Dermis blood vessel endothelial cell (primary cell): Measurements from ENCODE around the gene FA2H. TPM values are rescaled to one million over a fixed set of nuclear protein-coding genes. Genes with fewer than 3 reads are reported as not detected.
A peak's percentile ranks its signal among the peaks of the same experiment; 100 is the strongest.
"Not testable (repeated sequence)": the region's sequence is repeated elsewhere in the genome, so short reads cannot be mapped to it uniquely, and the experiment has no call there.

Experiments used
- DNase-seq: peaks from one replicate; pipeline ENCODE4 v3.0.0; 2010
- total RNA-seq: library from RNA; depleted of rRNA; stranded (reverse); fragments of >200 nt; gene quantifications from 2 replicates; pipeline ENCODE4 v1.2.3, GENCODE V29; 2014

Gene FA2H
- not detected in 2 replicates for total RNA-seq

- peak; percentile 48 for DNase-seq
Observed at GRCh38 chr16:74774223-74775139, at the start of gene FA2H. TSS of gene FA2H (minus strand) at chr16:74774820. CDS start at chr16:74774755, 65 bp downstream.

GRCh38 chr16:74817851-74818250, 43.2 kb upstream of the FA2H start:
- no peak for DNase-seq

DNA sequence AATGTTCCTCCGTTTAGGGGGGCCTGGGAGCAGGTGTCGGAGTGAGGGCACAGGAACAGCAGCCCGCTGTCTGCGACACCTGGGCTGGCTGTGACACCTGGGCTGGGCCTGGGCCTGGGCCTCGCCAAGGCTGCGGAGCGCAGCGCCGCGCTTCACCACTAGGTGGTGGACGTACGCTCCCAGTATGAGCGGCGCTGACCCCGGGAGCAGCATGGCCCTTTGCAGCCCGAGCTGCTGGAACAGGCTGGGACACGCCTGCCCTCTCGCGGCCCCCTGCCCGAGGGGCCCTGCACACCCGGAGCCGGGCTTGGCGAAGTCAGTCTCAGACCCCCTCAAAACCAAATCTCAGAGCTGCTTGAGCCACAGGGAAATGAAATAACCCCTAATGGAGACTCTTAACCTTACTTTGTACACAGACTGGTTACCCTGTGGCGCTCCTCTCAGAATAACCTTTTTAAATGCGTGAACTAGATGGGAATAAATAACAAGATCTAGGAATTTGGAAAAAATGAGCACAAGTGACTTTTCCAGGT, 38.6 kb upstream of the FA2H start:
- peak; percentile 84 for DNase-seq

DNA sequence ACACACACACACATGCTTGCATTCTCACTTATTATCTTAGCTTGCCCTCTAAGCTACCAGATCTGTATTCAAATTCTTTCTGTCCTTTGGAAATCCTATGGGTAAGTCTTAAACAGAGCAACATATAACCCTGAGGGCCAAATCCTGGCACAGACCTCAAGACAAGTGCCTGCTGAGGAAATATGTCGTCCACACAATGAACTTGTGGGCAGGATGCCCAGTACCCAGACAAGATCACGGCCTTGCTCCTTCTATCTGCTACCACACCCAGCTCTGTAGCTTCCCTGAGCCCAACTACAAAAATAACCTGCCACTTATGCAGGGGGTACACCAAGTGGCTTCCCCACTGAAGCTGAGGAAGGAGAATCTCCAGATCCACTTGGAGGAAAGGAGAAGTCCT, 37.3 kb upstream of the FA2H start:
- DNase-seq: peak; percentile 7

- not testable (repeated sequence) for DNase-seq
Observed at GRCh38 chr16:74811216-74811615, 36.6 kb upstream of the FA2H start.

- DNase-seq: no peak
Observed at GRCh38 chr16:74807052-74807646, 32.5 kb upstream of the FA2H start.

- DNase-seq: no peak
Observed at GRCh38 chr16:74800216-74800871, 25.7 kb upstream of the FA2H start.

DNA sequence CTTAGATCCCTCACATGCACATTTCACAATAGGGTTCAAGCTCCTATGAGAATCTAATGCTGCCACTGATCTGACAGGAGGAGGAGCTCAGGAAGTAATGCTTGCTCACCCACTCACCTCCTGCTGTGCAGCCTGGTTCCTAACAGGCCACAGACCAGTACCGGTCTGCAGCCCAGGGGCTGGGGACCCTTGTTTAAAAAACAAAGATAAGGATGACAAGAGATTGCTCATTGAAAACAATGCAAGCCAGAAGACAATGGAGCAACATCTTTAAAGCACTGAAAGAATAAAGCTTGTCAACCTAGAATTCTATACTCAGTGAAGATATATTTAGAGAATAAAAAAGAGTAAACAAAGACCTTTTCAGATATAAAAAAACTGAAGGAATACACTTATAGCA, 22.8 kb upstream of the FA2H start:
- DNase-seq: no peak

- DNase-seq: no peak
Observed at GRCh38 chr16:74795104-74795503, 20.5 kb upstream of the FA2H start.

- DNase-seq: no peak
Observed at GRCh38 chr16:74794668-74795067, 20.0 kb upstream of the FA2H start.

GRCh38 chr16:74793571-74793970, 19.0 kb upstream of the FA2H start:
- no peak for DNase-seq

DNA sequence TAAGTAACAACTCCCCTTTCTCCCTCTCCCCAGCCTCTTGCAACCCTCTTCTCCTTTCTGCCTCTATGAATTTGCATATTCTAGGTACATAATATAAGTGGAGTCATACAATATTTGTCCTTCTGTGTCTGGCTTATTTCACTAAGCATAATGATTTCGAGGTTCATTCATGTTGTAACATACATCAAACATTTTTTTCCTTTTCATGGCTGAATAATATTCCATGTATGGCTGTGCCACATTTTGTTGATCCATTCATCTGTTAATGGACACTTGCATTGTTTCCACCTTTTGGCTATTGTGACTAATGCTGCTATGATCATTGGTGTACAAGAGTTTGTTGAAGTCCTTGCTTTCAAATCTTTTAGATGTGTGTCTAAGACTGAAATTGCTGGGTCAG, 17.6 kb upstream of the FA2H start:
- no peak for DNase-seq

GRCh38 chr16:74791749-74792148, 17.1 kb upstream of the FA2H start:
- not testable (repeated sequence) for DNase-seq

GRCh38 chr16:74788108-74788507, 13.5 kb upstream of the FA2H start:
- DNase-seq: no peak

GRCh38 chr16:74785031-74785430, 10.4 kb upstream of the FA2H start:
- DNase-seq: no peak

DNA sequence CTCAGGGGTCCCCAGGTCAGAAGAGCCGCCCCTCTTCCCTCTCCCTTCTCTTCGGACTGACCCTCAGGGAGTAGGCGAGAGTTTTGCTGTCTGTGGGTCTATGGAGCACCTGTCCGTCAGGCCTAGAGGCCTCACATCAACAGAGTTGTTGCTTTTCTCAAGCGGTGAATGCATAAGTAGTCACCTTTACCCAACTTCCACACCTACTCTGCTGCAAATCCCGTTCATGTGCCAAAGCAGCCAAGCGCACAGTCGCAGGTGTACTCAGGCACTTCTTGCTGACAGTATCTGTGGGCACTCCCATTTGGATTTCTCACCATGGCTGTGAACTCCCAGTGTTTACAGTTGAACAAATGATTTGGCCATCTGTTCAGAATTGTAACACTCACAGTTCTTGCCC, 4.0 kb upstream of the FA2H start:
- DNase-seq: no peak

DNA sequence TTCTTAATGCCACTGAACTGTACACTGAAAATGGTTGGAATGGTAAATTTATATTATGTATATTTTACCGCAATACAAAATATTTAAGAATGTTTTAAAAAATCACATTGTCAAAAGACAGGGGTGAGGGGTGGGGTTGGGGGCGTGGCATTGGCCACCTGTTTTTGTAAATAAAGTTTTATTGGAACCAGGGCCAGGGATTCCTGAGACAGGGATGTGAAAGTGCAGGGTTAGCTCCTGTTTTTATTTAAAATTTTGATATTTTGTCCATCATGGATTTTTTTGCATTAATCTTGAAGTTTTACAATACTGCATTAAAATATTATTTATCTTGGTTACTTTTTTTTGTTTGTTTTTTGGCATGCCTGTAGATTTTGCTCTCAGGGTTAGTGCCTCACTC, 2.3 kb upstream of the FA2H start:
- DNase-seq: no peak

- no peak for DNase-seq
Observed at GRCh38 chr16:74775255-74775654, 635 bp upstream of the FA2H start.

DNA sequence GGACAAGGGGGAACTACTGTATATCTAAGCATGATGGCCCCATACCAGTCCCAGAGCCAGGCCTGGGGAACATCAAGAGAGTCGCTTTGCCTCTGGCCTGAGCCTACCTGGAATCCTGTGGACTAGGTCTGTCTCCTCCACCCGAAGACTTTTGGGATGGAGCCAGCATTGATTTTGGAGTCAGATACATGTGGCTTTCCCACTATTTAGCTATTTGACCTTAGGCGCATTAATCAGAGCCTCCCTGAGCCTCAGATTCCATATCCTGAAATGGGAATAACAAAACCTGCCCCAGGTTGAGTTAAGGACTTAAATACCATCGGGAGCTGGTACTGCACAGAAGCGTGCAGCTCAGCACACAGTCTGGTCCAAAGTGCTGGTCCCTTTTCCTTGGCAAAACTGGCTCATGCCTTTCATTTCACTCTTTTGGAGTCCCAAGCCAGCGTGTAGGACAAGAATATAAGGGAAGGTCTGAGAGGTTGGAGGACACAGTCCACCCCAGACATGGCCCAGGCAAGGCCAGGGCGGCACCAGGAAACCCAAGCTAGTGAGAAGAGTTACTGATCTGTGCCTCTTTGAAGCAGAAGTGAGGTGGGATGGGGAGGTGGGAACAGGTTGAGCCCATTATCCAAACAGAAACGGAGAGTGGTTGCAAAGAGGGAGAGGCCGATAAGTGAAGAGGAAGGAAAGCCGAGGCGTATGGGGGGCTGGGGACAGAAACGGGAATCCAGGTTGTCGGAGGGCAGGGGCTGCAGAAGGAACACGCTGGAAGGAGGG, 986 bp downstream of the FA2H start:
- no peak for DNase-seq

- no peak for DNase-seq
Observed at GRCh38 chr16:74771656-74772315, 2.8 kb downstream of the FA2H start.

DNA sequence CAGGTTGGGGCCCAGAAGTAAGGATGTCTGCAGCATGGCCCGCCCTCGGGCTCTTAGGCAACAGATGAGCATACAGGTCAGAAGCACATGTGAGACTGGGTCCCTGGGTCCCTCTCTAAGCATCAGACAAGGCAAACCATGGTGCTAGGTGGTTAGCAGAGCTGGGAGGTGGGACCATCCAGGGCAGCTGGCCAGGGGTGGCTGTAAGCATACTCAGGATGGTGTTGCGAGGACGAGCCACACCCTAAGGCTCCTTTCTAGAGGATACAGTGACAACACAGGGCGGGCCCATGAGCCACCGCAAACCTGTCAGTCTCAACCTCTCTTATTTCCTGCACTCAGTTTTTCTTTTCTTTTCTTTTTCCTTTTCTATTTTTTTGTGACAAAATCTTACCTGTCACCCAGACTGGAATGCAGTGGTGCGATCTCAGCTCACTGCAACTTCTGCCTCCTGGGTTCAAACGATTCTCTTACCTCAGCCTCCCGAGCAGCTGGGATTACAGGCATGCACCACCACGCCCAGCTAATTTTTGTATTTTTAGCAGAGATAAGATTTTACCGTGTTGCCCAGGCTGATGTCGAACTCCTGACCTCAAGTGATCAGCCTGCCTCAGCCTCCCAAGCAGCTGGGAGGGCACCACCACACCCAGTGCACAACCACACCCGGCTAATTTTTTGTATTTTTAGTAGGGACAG, 3.6 kb downstream of the FA2H start:
- no peak for DNase-seq
